Parathyroid adenoma (tissue), 2 donors: Measurements from ENCODE around the gene ADCY2.

Source experiments
- H2AFZ ChIP-seq: fragments of 300-600 bp; sonication (generic); one replicate; pipeline ENCODE4 v1.7.0; 2017; ENCODE audit warnings: antibody characterized with exemption, mild to moderate bottlenecking
- H3K27ac ChIP-seq: fragments of 300-600 bp; sonication (generic); one replicate; pipeline ENCODE4 v1.7.0; 2017
- H3K27me3 ChIP-seq: fragments of 300-600 bp; sonication (generic); one replicate; pipeline ENCODE4 v1.7.0; 2017; ENCODE audit warnings: low read length; ENCODE audit not compliant: control insufficient read depth, insufficient read depth
- H3K36me3 ChIP-seq: fragments of 300-600 bp; sonication (generic); one replicate; pipeline ENCODE4 v1.7.0; 2017; ENCODE audit warnings: low read length; ENCODE audit not compliant: control insufficient read depth, insufficient read depth
- H3K4me1 ChIP-seq: fragments of 300-600 bp; sonication (generic); one replicate; pipeline ENCODE4 v1.7.0; 2017; ENCODE audit warnings: control low read depth
- H3K4me2 ChIP-seq: fragments of 300-600 bp; sonication (generic); one replicate; pipeline ENCODE4 v1.7.0; 2017; ENCODE audit warnings: low read length
- H3K4me3 ChIP-seq: fragments of 300-600 bp; sonication (generic); one replicate; pipeline ENCODE4 v1.7.0; 2017; ENCODE audit warnings: low read depth, low read length
- H3K79me2 ChIP-seq: fragments of 300-600 bp; sonication (generic); one replicate; pipeline ENCODE4 v1.7.0; 2017; ENCODE audit warnings: control low read depth
- H3K9ac ChIP-seq: fragments of 300-600 bp; sonication (generic); one replicate; pipeline ENCODE4 v1.7.0; 2017; ENCODE audit warnings: mild to moderate bottlenecking
- H3K9me3 ChIP-seq: fragments of 300-600 bp; sonication (generic); one replicate; pipeline ENCODE4 v1.7.0; 2017; ENCODE audit warnings: low read length; ENCODE audit not compliant: control insufficient read depth
- CTCF ChIP-seq: fragments of 300-600 bp; sonication (generic); IDR thresholded peaks from one replicate; pipeline ENCODE4 v1.7.0; 2017; ENCODE audit warnings: antibody characterized with exemption, mild to moderate bottlenecking
- donor health status: primary hyperparathyroidism.

ADCY2 gene

DNA sequence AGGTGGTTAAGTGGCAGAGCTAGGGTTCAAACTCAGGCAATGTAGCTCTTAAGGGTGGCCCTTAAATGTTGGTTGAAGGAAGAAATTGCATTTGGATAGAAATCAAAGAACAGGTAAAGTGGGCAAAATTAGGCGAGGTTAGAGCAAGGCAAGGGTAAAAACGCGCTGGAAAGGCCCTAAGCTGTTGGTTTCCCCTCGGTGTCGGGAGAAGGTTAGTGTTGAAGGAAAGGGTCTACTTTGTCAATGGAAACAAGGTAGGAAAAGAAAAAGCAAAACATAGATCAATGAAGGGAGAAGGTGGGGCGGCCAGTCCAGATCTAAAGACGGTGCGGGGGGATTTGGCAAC lies 472.5 kb downstream of the ADCY2 start:
- TF ChIP-seq CTCF = no peak

DNA sequence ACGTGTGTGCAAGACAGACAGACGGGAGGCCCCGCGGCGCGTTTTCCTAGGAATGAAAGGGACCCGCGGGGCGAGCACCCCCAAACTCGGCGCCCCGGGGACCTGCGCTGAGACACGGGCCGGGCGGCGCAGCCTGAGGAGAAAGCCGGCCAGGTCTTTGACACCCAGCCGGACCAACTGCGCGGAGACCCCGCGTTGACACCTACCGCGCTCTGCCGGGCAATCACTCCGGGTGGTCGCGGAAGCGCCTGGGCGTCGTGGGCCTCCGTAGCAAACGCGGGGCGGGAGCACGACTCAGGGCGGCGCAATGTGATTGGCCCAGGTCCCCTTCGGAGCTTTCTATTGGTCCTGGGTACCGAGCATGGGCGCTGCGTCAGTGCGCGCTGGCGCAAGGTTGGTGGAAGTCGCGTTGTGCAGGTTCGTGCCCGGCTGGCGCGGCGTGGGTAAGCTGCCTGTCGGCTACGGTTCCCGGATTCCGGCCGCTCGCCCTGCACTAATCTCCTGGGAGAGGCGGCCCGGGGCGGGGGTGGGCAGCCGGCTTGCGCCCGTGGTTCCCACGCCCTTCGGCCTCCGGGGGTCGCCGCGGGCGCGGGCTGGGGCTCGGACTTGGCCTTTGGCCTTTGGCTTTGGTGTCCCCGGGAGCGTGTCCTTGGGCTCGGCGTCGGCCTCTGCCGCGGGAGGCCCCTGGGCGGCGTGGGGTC lies 473.0 kb downstream of the ADCY2 start, which contains the start of the genes FASTKD3 and MTRR:
FASTKD3 (minus strand) TSS at position 259 of the 701 bp plus-strand sequence. CDS start 948 bp downstream, outside the sequence.
MTRR (plus strand) TSS at position 376 of the 701 bp plus-strand sequence. CDS start 1,647 bp downstream, outside the sequence.
- peaks cover 8% of the 10 kb centered on the region for H3K79me2 ChIP-seq
- no peaks in the 10 kb centered on the region for H3K27me3 ChIP-seq
- peak within 1 kb of the TSS; percentile 79 for H3K4me2 ChIP-seq
- peak within 1 kb of the TSS; percentile 62 for H2AFZ ChIP-seq
- peak within 1 kb of the TSS; percentile 39 for H3K27ac ChIP-seq
- peak within 1 kb of the TSS; percentile 83 for H3K4me3 ChIP-seq
- H3K9me3 ChIP-seq = no peaks in the 10 kb centered on the region
- no peak for TF ChIP-seq CTCF
- H3K4me1 ChIP-seq = no peaks in the 10 kb centered on the region
- H3K9ac ChIP-seq = peak within 1 kb of the TSS; percentile 25
- no peaks in the 10 kb centered on the region for H3K36me3 ChIP-seq

More for the DNA sequence above, 472.5 kb downstream of the ADCY2 start:
- H3K36me3 ChIP-seq = no peaks in the 10 kb centered on the region
- H3K79me2 ChIP-seq = peaks cover 8% of the 10 kb centered on the region
- H2AFZ ChIP-seq = peak overlapping the region; percentile 62
- no peaks in the 10 kb centered on the region for H3K4me1 ChIP-seq
- H3K4me3 ChIP-seq = peak overlapping the region; percentile 83
- H3K9me3 ChIP-seq = no peaks in the 10 kb centered on the region
- H3K4me2 ChIP-seq = peak overlapping the region; percentile 79
- H3K27me3 ChIP-seq = no peaks in the 10 kb centered on the region
- peak overlapping the region; percentile 6 for H3K9ac ChIP-seq
- peak overlapping the region; percentile 13 for H3K27ac ChIP-seq

DNA sequence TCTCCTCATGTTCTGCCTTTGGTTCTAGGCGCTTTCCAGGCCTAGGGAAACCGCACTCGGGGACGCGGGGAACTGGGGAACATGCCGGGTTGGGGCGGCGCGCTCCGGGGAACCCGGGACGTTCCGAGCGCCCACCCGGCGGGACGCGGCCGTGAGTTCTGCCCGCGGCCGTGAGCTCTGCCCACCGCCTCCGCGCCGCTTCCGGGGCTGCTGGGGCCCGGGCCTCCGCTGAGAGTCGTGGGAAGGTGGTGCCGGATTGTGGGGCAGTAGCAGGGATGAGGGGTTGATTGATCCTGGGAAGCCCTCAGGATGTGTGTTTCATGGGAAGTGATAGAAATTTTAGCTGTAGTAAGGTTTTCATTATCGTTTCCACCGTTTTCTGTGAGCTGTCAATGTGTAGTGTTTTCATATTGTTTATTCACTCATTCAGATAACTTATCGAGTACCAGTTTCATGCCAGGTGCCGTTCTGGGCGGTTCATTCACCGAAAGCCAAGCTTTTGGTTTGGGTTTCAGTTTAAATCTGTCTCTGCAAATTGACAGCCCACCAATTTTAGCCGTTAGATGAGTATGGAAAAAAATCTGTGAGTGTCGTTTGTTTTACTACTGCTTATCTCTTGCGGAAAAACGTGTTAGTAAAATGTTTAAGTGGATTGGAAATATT lies 473.7 kb downstream of the ADCY2 start:
- Histone ChIP-seq H3K79me2 (peaks cover 8% of the 10 kb centered on the region), H2AFZ (peak overlapping the region; percentile 62), H3K4me1 (no peaks in the 10 kb centered on the region), H3K9ac (peak overlapping the region; percentile 25), H3K36me3 (no peaks in the 10 kb centered on the region), H3K9me3 (no peaks in the 10 kb centered on the region), H3K27ac (peak overlapping the region; percentile 39), H3K4me2 (peak overlapping the region; percentile 79), H3K27me3 (no peaks in the 10 kb centered on the region), H3K4me3 (peak overlapping the region; percentile 83)
- TF ChIP-seq CTCF = no peak

- no peak overlapping the region for H3K27ac ChIP-seq
- no peaks in the 10 kb centered on the region for H3K27me3 ChIP-seq
- H3K4me1 ChIP-seq = no peaks in the 10 kb centered on the region
- no peak overlapping the region for H3K9ac ChIP-seq
- H3K79me2 ChIP-seq = peaks cover 12% of the 10 kb centered on the region
- TF ChIP-seq CTCF = no peak
- no peak overlapping the region for H3K4me3 ChIP-seq
- H3K36me3 ChIP-seq = no peaks in the 10 kb centered on the region
- no peak overlapping the region for H3K4me2 ChIP-seq
- H2AFZ ChIP-seq = no peak overlapping the region
- H3K9me3 ChIP-seq = no peaks in the 10 kb centered on the region
These were observed 475.7 kb downstream of the ADCY2 start for GRCh38 chr5:7871653-7872052.
